GM21526 (cell line): ENCODE results near the gene KATNBL1.

Source experiments
- ATAC-seq: cut with Tn5 transposase; IDR thresholded peaks from one replicate; pipeline ENCODE4 v1.9.1; 2021; ENCODE audit warnings: moderate library complexity; ENCODE audit not compliant: unreplicated experiment, low FRiP score

KATNBL1 gene

GRCh38 chr15:34209421-34210282, at the start of gene KATNBL1:
Gene KATNBL1 (minus strand): TSS chr15:34210096. CDS start chr15:34163676, 46,420 bp downstream.
- peak; percentile 87 for ATAC-seq

DNA sequence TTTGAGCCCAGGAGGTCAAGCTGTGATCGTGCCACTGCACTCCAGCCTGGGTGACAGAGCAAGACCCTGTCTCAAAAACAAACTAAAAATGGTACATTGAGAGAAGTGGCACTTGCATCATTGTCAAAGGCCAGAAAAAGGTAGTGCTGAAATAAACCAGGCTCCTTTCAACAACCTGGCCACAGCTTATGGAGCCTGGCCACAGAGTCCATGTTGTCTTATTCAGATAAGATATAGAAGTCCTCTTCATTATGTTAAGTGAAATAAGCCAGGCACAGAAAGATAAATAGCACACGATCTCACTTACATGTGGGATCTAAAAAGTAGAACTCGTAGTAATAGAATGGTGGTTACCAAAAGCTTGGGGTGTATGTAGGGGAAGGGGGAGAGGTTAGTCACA, 49.7 kb upstream of the KATNBL1 start:
- no peak for ATAC-seq

GRCh38 chr15:34258151-34258550, 48.3 kb upstream of the KATNBL1 start:
- ATAC-seq = no peak

DNA sequence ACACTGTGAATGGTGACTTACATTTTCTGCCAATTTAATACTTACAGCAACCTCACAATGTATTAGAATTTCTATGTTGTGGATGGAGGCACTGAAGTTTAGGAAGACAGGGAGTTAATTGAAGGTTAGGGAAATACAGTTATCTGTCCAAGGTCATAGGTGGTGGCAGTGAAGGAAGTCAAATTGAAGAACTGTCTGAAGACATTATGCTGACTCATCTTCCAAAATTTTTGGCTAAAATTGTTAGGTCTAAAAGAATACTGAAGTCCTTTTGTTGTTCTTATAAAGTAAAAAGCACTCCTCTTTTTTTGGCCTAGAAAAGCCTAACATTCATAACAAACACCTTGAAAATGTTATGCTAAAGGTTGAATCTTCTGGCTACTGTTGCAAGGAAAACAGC, 42.6 kb upstream of the KATNBL1 start:
- ATAC-seq = no peak

- no peak for ATAC-seq
Measured at GRCh38 chr15:34248190-34248589, 38.3 kb upstream of the KATNBL1 start.

- ATAC-seq = no peak
Measured at GRCh38 chr15:34246276-34246976, 36.5 kb upstream of the KATNBL1 start.

- ATAC-seq = no peak
Measured at GRCh38 chr15:34243226-34243625, 33.3 kb upstream of the KATNBL1 start.

GRCh38 chr15:34242331-34242710, 32.4 kb upstream of the KATNBL1 start:
- ATAC-seq = no peak

- no peak for ATAC-seq
Measured at GRCh38 chr15:34241376-34242330, 31.8 kb upstream of the KATNBL1 start.

- ATAC-seq = no peak
Measured at GRCh38 chr15:34240537-34240936, 30.6 kb upstream of the KATNBL1 start.

- ATAC-seq = no peak
Measured at GRCh38 chr15:34239151-34239808, 29.4 kb upstream of the KATNBL1 start.

DNA sequence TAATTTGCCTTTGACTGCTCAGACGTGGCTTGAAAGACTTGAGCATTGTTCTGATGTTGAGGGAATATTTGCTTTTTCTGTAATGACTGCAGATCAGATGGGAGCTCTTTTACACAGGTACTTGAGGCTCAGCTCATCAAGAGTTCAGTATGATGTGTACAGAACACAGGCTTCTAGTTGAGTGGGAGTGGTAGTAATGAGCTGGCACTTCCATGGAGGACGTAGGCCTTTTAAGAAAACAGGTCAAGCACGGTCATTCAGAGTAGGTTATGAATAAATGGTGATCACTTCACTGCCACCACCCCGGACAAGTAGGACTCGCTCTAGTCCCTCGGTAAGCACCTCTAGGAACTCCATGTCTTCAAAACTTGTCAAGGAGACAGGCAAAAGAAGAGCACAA, 23.7 kb upstream of the KATNBL1 start:
- ATAC-seq = no peak

- ATAC-seq = no peak
Measured at GRCh38 chr15:34223904-34224596, 14.2 kb upstream of the KATNBL1 start.

DNA sequence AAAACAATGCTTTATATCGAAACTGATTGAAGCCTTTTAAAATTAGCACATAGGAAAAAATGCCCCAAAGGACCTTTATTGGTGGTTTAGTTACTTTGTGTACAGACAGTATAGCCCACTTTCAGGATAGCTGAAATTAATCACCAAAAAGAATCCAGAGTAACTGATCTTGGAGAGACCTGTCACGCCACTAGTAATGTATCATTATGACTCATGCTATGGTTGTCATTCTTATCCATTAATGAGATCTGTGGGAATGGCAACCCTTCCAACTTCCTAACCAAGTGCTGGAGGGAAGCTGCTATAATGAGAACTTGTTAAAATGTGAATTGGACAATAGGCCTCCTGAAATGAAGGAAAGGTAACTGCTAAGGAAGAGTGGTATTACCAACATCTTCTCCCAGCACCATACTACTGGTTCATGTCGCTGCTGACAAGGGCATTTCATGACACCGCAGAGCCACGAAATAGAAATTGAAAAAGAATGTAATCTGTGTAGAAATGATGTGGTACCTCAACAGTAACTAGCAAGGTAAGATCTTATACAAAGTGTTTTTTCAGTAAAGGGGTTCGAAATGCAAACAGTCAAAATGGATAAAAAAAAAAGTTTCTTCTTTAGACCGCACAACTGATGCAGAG, 7.8 kb upstream of the KATNBL1 start:
- no peak for ATAC-seq

GRCh38 chr15:34216527-34217270, 6.8 kb upstream of the KATNBL1 start:
- ATAC-seq = no peak

- no peak for ATAC-seq
Measured at GRCh38 chr15:34214135-34214534, 4.2 kb upstream of the KATNBL1 start.

GRCh38 chr15:34213690-34214089, 3.8 kb upstream of the KATNBL1 start:
- ATAC-seq = no peak

GRCh38 chr15:34206011-34206410, 3.9 kb downstream of the KATNBL1 start:
- ATAC-seq = no peak
